ENCODE data around the gene PAQR5.
"Not testable (repeated sequence)": the region's sequence is repeated elsewhere in the genome, so short reads cannot be mapped to it uniquely, and the experiment has no call there.

- not testable (repeated sequence) for TF ChIP-seq CTCF, POLR2A (IDR thresholded peaks at IDR 0.05)
Observed at GRCh38 chr15:69384066-69384465, 85.4 kb downstream of the PAQR5 start.

Measured in right lobe of liver (tissue), 4 donors.